HG03565 (cell line): ENCODE data around the gene ETFDH.
"Not testable (repeated sequence)": the region's sequence is repeated elsewhere in the genome, so short reads cannot be mapped to it uniquely, and the experiment has no call there.

Experiments used
- ATAC-seq: cut with Tn5 transposase; IDR thresholded peaks from one replicate; pipeline ENCODE4 v1.9.1; 2021; ENCODE audit warnings: mild to moderate bottlenecking, moderate library complexity; ENCODE audit not compliant: unreplicated experiment

Gene ETFDH

GRCh38 chr4:158750379-158750778, 78.3 kb downstream of the ETFDH start:
- no peak for ATAC-seq

DNA sequence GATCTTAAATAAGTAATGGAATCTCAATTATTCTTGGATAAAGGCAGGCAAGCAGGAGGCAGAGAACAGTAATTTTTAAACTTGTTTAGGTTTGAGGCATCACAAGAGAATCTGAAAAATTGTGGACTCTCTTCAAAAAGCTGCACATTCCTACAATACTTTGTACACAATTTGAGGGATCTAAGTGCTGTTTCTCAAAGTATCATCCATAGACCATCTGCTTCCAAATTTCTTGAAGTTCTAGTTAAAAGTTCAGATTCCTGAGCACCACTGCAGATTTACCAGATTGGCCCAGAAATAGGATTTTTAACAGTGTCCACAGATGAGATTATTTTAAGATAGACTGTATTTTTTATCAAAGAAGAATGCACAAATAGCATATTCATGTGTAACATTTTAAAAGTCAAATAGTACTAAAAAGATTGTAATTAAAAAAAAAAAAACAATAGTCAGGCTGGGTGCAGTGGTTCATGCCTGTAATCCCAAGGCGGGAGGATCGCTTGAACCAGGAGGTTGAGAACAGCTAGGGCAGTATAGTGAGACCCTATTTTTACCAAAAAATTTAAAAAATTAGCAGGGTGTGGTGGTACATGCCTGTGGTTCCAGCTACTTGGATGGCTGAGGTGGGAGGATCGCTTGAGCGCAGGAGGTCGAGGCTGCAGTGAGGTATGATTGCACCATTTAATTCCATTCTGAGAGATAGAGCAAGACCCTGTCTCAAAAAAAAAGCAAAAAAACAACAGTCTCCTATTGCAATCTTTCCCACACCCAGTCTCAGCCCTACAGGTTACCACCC, 82.5 kb downstream of the ETFDH start:
- ATAC-seq: no peak

DNA sequence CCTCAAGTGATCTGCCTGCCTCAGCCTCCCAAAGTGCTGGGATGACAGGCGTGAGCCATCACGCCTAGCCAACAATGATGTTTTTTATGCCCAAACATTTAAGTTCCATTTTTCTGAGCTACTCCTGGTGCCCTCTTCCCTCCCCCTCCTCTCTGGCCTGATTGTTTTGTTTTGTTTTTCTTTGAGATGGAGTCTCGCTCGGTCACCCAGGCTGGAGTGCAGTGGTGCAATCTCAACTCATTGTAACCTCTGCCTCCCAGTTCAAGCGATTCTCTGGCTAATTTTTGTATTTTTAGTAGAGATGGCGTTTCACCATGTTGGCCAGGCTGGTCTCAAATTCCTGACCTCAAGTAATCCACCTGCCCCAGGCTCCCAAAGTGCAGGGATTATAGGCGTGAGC, 83.7 kb downstream of the ETFDH start:
- not testable (repeated sequence) for ATAC-seq

- no peak for ATAC-seq
Observed at GRCh38 chr4:158756588-158756987, 84.5 kb downstream of the ETFDH start.

GRCh38 chr4:158758142-158758541, 86.0 kb downstream of the ETFDH start:
- ATAC-seq: no peak

- no peak for ATAC-seq
Observed at GRCh38 chr4:158758703-158759102, 86.6 kb downstream of the ETFDH start.
